Astrocyte (in vitro differentiated cells and primary cell): ENCODE data around the gene GTF2F2.

Source experiments
- EZH2 ChIP-seq: IDR thresholded peaks from 2 replicates; pipeline ENCODE4 v1.6.1; 2012; ENCODE audit warnings: mild to moderate bottlenecking, low read length, inconsistent platforms; ENCODE audit not compliant: insufficient read depth
- TF ChIP-seq, protein P1 (sequence below): IDR thresholded peaks from 2 replicates; pipeline ENCODE4 v1.5.1; 2011; ENCODE audit warnings: low read depth, mild to moderate bottlenecking, inconsistent platforms, low read length, moderate library complexity; ENCODE audit not compliant: insufficient read depth

DNA sequence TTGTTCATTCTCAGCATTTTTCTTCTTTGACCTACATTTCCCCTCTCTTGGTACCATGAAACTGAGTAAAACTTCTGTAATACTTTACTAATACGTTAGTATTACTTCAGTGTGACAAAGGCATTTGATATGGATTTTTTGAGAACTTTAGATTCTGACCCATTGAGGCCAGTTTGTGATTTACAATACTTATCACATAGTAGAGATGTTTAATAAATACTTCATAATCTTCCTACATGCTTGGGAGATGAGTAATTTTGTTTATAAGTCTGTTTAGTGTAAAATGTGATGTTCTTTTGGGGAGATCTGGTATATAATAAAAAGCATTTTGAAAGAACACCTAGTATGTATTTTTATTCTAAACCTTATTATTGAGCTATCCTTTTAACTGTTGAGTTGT is 29.7 kb downstream of the GTF2F2 start:
- TF ChIP-seq, protein P1, sequence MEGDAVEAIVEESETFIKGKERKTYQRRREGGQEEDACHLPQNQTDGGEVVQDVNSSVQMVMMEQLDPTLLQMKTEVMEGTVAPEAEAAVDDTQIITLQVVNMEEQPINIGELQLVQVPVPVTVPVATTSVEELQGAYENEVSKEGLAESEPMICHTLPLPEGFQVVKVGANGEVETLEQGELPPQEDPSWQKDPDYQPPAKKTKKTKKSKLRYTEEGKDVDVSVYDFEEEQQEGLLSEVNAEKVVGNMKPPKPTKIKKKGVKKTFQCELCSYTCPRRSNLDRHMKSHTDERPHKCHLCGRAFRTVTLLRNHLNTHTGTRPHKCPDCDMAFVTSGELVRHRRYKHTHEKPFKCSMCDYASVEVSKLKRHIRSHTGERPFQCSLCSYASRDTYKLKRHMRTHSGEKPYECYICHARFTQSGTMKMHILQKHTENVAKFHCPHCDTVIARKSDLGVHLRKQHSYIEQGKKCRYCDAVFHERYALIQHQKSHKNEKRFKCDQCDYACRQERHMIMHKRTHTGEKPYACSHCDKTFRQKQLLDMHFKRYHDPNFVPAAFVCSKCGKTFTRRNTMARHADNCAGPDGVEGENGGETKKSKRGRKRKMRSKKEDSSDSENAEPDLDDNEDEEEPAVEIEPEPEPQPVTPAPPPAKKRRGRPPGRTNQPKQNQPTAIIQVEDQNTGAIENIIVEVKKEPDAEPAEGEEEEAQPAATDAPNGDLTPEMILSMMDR: no peak
- no peak for TF ChIP-seq EZH2
